GM18951 (cell line): ENCODE measurements around the gene ASTN2.

ENCODE experiments used
- POLR2A ChIP-seq: IDR thresholded peaks from 4 replicates; pipeline ENCODE4 v1.6.1; 2011; ENCODE audit warnings: mild to moderate bottlenecking; ENCODE audit not compliant: insufficient read length, insufficient read depth; ENCODE audit errors: extremely low read depth
- in situ Hi-C: fragments of 300-500 bp; cut with MboI; formaldehyde crosslinking; loops from one replicate; pipeline ENCODE4 v1.12.0; 2022; ENCODE audit warnings: low sequenced_read_pairs, mixed read lengths, inconsistent platforms; ENCODE audit not compliant: unreplicated experiment

ASTN2 gene

GRCh38 chr9:116724123-116724522, 690.7 kb downstream of the ASTN2 start:
- in situ Hi-C loops = no loop called here
- TF ChIP-seq POLR2A = no peak

- TF ChIP-seq POLR2A = no peak
Measured at GRCh38 chr9:116721944-116722343, 692.9 kb downstream of the ASTN2 start.

GRCh38 chr9:116721411-116721810, 693.4 kb downstream of the ASTN2 start:
- TF ChIP-seq POLR2A = no peak
- in situ Hi-C loops = no loop called here

More at GRCh38 chr9:116721944-116722343, 692.9 kb downstream of the ASTN2 start:
- in situ Hi-C loops = no loop called here

GRCh38 chr9:116720111-116720510, 694.7 kb downstream of the ASTN2 start:
- TF ChIP-seq POLR2A = no peak
- in situ Hi-C loops = no loop called here

GRCh38 chr9:116718111-116718510, 696.7 kb downstream of the ASTN2 start:
- in situ Hi-C loops = no loop called here
- no peak for TF ChIP-seq POLR2A

- TF ChIP-seq POLR2A = no peak
- in situ Hi-C loops = no loop called here
Measured at GRCh38 chr9:116717150-116717549, 697.7 kb downstream of the ASTN2 start.

- in situ Hi-C loops = no loop called here
- no peak for TF ChIP-seq POLR2A
Measured at GRCh38 chr9:116716438-116716837, 698.4 kb downstream of the ASTN2 start.

- in situ Hi-C loops = no loop called here
- no peak for TF ChIP-seq POLR2A
Measured at GRCh38 chr9:116715751-116716150, 699.1 kb downstream of the ASTN2 start.

GRCh38 chr9:116713271-116713670, 701.6 kb downstream of the ASTN2 start:
- in situ Hi-C loops = no loop called here
- TF ChIP-seq POLR2A = no peak

- no peak for TF ChIP-seq POLR2A
- in situ Hi-C loops = no loop called here
Measured at GRCh38 chr9:116712781-116713180, 702.1 kb downstream of the ASTN2 start.

GRCh38 chr9:116706310-116707290, 708.3 kb downstream of the ASTN2 start:
- in situ Hi-C loops = no loop called here
- no peak for TF ChIP-seq POLR2A

- no peak for TF ChIP-seq POLR2A
- in situ Hi-C loops = no loop called here
Measured at GRCh38 chr9:116705531-116705930, 709.3 kb downstream of the ASTN2 start.

GRCh38 chr9:116704470-116704869, 710.4 kb downstream of the ASTN2 start:
- in situ Hi-C loops = no loop called here

GRCh38 chr9:116703634-116704033, 711.2 kb downstream of the ASTN2 start:
- in situ Hi-C loops = no loop called here
- no peak for TF ChIP-seq POLR2A

More at GRCh38 chr9:116704470-116704869, 710.4 kb downstream of the ASTN2 start:
- TF ChIP-seq POLR2A = no peak
